NCI-H82 (cell line): ENCODE data around the gene PRM2.

ENCODE experiments used
- DNase-seq: peaks from one replicate; lab custom pipeline; 2025; lab: John Stamatoyannopoulos, UW

Gene PRM2

GRCh38 chr16:11276143-11276895 is at the start of gene PRM2:
PRM2 (minus strand) TSS chr16:11276480; CDS start chr16:11276370, 110 bp downstream.
- DNase-seq, result no peak

GRCh38 chr16:11325404-11326083 is 49.3 kb upstream of the PRM2 start:
- no peak for DNase-seq

- no peak for DNase-seq
Observed at GRCh38 chr16:11323551-11324336, 47.5 kb upstream of the PRM2 start.

- no peak for DNase-seq
Observed at GRCh38 chr16:11322823-11323222, 46.5 kb upstream of the PRM2 start.

GRCh38 chr16:11321662-11322061 is 45.4 kb upstream of the PRM2 start:
- no peak for DNase-seq

GRCh38 chr16:11320170-11320569 is 43.9 kb upstream of the PRM2 start:
- DNase-seq, result peak; percentile 41

GRCh38 chr16:11319529-11320146 is 43.4 kb upstream of the PRM2 start:
- DNase-seq, result peak; percentile 31

- DNase-seq, result no peak
Observed at GRCh38 chr16:11318817-11319216, 42.5 kb upstream of the PRM2 start.

- no peak for DNase-seq
Observed at GRCh38 chr16:11316331-11317015, 40.2 kb upstream of the PRM2 start.

GRCh38 chr16:11315510-11315909 is 39.2 kb upstream of the PRM2 start:
- DNase-seq, result no peak

- no peak for DNase-seq
Observed at GRCh38 chr16:11314309-11314894, 38.1 kb upstream of the PRM2 start.

GRCh38 chr16:11313493-11314308 is 37.4 kb upstream of the PRM2 start:
- no peak for DNase-seq

- DNase-seq, result no peak
Observed at GRCh38 chr16:11312718-11313492, 36.6 kb upstream of the PRM2 start.

GRCh38 chr16:11310997-11311561 is 34.8 kb upstream of the PRM2 start:
- no peak for DNase-seq

GRCh38 chr16:11310634-11310977 is 34.3 kb upstream of the PRM2 start:
- DNase-seq, result no peak

- DNase-seq, result no peak
Observed at GRCh38 chr16:11309895-11310633, 33.8 kb upstream of the PRM2 start.

GRCh38 chr16:11308493-11309283 is 32.4 kb upstream of the PRM2 start:
- peak; percentile 15 for DNase-seq
